HG03175 (cell line): Measurements from ENCODE around the gene KISS1.

Source experiments
- ATAC-seq: cut with Tn5 transposase; IDR thresholded peaks from one replicate; pipeline ENCODE4 v1.9.1; 2021; ENCODE audit warnings: mild to moderate bottlenecking, moderate library complexity; ENCODE audit not compliant: unreplicated experiment

KISS1 gene

DNA sequence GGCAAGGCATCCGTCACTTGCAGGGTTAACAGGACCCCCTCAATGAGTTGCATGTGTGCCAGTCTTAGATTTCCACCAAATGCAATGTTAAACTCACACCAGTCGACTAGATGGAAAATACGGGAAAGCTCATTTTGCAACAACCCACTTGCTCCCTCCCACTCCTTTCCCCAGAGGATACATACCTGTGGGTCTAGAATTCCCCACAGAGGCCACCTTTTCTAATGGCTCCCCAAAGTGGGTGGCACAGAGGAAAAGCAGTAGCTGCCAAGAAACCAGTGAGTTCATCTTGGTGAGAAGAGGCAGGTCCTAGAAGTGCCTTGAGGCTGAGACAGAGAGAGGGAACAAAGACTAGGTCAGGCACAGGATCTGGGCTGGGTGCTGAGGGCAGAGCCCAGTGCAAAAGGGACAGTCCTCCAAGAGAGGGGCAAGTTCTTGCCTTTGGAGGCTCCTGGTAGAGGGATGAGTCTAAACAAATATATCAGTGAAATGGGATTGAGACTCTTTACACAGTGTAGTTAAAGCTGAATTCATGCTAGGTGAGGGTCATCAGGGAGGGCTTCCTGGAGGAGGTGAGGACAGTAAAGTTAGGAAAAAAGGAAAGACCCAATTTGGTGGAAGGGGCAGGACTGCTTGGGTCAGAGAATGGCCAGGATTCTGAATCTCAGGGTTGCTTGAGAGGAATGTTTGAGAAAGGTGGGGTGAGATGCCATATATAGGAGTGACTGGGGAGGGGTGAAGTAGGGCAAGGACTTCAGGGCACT, 3.5 kb downstream of the KISS1 start:
- no peak for ATAC-seq

GRCh38 chr1:204192046-204192445, 4.2 kb downstream of the KISS1 start:
- ATAC-seq: no peak

DNA sequence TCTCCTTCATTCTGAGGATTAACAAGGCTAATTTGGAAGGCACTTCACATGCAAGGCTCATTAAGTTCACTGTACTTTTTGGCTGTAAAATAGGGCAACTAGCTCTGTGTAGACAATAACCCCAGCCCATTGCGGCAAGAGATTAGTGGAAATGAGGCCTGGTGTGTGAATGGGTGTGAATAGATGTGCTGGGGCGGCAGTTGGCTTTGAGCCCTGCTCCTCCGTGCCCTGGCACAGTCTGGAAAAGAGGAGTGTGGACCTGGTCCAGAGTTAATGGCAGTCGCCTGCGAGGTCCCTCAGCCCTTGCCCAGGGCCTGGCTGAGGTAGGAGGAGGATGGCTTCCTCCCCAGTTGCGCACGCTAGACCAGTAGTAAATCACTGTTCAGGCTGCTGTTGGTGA, 4.8 kb downstream of the KISS1 start:
- no peak for ATAC-seq

DNA sequence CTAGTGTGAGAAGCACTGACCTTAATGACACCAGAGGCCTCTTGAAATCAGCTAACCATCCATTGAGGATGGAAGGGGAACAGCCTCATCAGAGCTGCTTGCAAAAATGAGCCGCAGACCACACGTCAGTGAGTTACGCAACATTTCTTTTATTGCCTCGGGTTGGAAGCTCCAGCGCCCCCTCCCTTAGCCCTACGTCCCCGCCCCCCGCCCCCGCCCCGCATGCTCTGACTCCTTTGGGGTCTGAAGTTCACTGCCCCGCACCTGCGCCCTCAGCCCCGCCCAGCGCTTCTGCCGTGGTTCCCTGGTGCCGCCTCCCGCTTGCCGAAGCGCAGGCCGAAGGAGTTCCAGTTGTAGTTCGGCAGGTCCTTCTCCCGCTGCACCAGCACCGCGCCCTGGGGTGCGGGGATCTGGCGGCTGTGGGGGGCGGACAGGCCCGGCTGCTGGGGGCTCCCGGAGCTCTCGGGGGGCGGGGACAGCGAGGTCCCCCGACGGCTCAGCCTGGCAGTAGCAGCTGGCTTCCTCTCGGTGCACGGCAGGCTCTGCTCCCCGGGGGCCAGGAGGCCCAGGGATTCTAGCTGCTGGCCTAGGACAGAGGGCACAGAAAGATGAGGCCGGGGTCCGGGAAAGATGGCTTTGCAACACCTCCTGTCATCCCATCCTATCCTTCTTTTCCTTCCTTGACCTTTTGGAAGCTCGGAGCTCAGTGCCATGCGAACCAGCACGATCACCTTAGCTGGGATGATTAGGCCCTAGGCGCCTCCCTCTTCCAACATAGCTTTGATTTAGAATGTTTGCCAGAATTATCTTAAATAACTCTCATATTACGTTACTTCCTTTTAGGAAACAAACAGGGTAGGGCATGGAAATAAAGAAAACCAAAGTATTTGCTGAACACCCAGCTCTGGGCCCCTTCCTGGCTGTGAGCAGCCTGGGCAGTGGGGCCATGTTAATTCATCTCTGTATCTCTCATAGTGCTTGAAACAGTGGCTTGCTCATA, 5.8 kb downstream of the KISS1 start:
- ATAC-seq: no peak

DNA sequence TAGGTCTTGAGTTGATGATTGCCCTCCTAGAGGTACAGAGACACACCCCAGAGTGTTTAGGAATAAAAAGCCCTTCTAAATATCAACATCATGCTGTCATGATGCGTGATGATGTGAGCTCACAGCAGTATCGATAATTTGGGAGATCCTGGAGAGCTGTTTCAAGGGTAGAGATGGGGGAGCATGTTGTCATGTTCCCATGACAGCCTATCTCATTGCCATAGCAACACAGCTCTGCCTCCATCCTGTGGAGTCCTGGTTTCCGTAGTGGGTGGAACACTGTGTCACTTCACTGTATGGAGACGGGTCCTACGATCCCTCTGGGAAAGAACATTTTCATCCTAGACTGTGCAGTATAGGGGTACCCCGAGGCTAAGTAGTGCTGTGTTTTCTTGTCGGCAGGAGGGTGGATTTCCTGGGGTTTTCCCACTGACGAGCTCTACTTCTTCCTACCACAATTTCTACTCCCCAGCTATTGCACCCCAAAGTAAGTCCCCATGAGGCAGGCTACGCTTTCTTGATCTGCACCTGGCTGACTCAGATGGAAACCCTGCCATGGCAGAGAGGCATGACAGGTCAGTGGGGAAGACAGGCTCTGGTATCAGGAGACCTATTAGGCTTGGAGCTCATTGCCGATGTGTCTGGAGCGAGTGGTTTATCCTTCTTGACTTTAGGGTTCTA, 7.2 kb downstream of the KISS1 start:
- ATAC-seq: no peak

DNA sequence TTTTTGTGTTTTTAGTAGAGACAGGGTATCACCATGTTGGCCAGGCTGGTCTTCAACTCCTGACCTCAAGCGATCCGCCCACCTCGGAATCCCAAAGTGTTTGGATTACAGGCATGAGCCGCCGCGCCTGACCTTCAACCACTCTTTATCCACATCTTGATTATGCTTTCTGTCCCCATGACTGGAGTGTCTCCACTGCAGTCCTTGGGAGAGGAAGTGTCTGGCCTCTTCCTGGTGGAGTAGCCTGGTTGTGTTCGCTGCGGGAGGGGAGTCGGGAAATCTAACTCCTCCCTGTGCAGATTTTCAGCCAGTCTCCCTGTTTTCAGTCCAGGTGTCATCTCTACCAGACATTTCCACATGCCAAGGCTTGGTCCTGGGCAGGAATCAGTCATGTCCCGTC, 9.7 kb downstream of the KISS1 start:
- no peak for ATAC-seq

DNA sequence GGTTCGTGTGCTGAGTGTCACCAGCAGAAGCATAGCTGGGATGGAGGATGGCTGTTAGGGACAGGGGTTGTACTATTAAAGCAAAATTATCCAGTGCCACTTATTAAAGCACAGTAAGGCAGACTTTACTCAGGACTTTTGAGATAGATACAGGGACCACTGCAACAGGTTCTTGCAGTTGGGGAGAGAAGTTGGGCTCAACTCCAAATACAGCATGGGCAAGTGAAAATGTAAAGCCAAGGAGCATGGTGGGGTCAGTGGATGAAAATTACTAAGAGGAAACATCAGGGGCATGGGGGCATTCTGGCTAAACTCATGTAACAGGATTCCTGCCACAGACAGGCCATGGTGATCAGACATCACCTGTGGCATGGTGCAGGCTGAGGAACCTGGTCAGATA, 15.2 kb downstream of the KISS1 start:
- ATAC-seq: no peak

- no peak for ATAC-seq
These were observed 16.2 kb downstream of the KISS1 start for GRCh38 chr1:204180133-204180532.

GRCh38 chr1:204178487-204179281, 17.6 kb downstream of the KISS1 start:
- ATAC-seq: no peak

GRCh38 chr1:204177133-204177532, 19.2 kb downstream of the KISS1 start:
- no peak for ATAC-seq

DNA sequence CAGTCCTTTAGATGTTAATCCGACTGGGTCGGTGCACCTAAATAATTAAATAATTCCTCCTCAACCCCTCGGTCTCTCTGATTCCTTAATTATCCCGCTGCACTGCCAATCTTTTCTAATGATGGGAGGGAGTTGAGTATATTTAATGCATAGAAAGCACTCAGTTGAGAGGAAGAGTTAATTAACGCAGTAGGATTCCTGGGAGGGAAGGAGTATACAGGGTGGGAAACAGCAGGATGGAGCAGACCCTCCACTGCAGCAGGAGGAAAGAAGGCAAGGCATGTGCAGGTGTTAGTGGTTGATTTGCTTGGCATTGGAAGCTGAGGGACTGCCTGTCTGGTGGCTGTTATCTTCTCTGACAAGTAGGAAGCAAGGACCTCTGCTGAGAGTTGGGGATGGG, 20.2 kb downstream of the KISS1 start:
- no peak for ATAC-seq

- ATAC-seq: no peak
These were observed 21.3 kb downstream of the KISS1 start for GRCh38 chr1:204174958-204175357.

GRCh38 chr1:204172404-204173029, 23.8 kb downstream of the KISS1 start:
- no peak for ATAC-seq

DNA sequence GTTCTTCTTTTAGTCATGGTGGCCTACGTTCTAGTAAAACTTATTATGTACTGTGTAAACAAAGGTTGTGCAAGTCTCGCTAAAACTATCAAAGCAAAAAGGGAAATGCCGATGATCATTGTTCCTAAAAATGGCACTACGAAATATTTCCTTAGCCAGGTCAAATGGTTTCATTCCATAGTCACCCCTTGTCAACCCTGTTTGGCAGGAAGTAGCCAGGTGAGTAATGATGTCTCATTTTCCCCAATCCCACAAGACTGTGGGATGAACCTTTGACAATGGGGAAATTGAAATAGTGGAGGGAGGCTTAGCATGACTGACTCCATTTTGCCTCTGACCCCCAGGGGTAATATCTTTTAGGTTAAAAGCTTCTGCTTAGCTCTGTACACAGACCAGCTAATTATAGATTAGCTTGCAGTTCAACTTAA, 24.5 kb downstream of the KISS1 start:
- no peak for ATAC-seq

DNA sequence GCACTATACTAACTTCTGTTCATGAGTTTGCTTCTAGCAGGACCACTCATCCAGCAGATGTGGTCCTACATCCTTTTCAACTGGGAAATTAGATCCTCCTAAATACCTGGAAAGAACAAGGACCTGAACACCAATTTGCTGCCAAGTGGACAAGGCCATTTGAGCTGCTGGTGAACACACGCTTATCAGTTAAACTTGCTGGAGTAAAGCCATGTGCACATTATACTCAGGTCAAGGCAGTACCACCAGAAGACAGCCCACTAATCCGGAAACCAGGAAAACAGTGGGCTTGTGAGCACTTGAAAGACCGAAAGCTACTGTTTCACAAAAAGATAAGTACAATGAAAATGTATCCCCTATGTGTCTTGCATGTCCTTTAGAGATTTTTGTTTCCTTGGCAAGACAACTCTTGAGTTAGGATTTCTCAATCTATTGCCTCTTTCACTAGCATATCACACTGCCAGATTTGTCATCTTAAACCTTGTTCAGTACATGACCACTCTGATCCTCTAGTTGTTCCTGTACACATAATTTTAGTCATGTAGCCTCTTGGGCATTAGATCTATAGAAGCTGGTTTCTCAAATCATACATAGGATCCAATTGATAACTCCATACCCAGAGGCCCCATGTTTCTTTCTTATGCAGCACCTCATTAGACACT, 25.7 kb downstream of the KISS1 start:
- no peak for ATAC-seq

GRCh38 chr1:204169858-204170257, 26.4 kb downstream of the KISS1 start:
- ATAC-seq: no peak

DNA sequence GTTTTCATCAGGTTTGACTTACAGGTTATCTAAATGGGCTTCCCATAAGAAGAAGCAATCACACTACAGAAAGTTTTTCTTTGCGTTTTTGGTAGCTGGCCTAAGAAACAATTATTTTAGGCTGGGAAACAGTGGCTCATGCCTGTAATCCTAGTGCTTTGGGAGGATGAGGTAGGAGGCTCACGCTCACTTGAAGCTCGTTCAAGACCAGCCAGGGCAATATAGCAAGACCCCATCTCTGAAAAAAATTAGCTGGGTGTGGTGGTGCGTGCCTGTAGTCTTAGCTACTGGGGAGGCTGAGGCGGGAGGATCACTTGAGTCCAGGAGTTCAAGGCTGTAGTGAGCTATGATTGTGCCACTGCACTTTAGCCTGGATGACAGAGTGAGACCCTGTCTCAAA, 28.6 kb downstream of the KISS1 start:
- no peak for ATAC-seq

- no peak for ATAC-seq
These were observed 30.1 kb downstream of the KISS1 start, which contains the start of gene REN for GRCh38 chr1:204166219-204166618. REN (minus strand) TSS chr1:204166337; CDS start chr1:204166293, 44 bp downstream.

- ATAC-seq: no peak
These were observed 33.7 kb downstream of the KISS1 start for GRCh38 chr1:204162494-204163074.
